ENCODE data around the gene NEDD4L. TPM values are rescaled to one million over a fixed set of nuclear protein-coding genes. Genes with fewer than 3 reads are reported as not detected.

Gene NEDD4L
- polyA plus RNA-seq, 1 donor (not counting 4 experiments of a cell fraction or from before 2014, with no cell fraction given) = 52.6 TPM

DNA sequence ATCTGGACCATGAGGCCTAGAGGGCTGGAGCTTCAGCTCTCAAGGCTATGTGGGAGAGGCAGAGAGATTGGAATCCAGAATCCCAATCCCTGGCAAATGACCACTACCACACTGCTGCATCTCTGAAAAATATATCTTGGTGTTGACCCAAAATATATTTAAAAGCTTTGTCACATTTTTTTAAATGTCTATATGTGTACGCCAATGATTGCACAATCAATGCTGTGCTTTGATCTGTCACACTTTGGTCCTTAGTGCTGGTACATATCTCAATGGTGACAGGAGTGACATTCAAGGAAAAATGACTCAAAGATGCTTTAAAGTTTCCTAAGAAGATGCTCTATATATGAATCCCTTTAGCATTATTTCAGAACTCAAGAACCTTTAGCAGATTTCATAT, 31.7 kb upstream of the NEDD4L start:
- Histone ChIP-seq H3K4me1 (ENCODE audit: control insufficient read depth, extremely low read depth, insufficient read depth, low read length) (peaks cover 14% of the 10 kb centered on the region), H3K27me3 (ENCODE audit: control insufficient read depth, extremely low read depth, insufficient read depth, low read length) (no peaks in the 10 kb centered on the region), H3K9me1 (ENCODE audit: control insufficient read depth, extremely low read depth, insufficient read depth, low read length) (no peaks in the 10 kb centered on the region), H3K4me2 (ENCODE audit: control insufficient read depth, extremely low read depth, insufficient read depth, low read depth, low read length) (no peak overlapping the region), H3K9me3 (ENCODE audit: control insufficient read depth, low read depth, low read length) (no peaks in the 10 kb centered on the region), H3K36me3 (ENCODE audit: control insufficient read depth in 2 of 2, extremely low read depth in 1 of 2, insufficient read depth in 2 of 2, low read length in 2 of 2) (no peaks in the 10 kb centered on the region), H3K9ac (ENCODE audit: control insufficient read depth, extremely low read depth, insufficient read depth, low read length) (no peak overlapping the region), H3K27ac (ENCODE audit: control insufficient read depth, insufficient read depth, low read length) (no peak overlapping the region), H4K20me1 (ENCODE audit: control insufficient read depth, extremely low read depth, insufficient read depth, low read length) (no peaks in the 10 kb centered on the region), H2AFZ (ENCODE audit: control insufficient read depth, low read length) (no peak overlapping the region), H3K4me3 (ENCODE audit: control insufficient read depth in 2 of 3, extremely low read depth in 1 of 3, insufficient read depth in 2 of 3, low read depth in 1 of 3, low read length in 3 of 3) (no peak overlapping the region), H3K79me2 (ENCODE audit: control insufficient read depth, insufficient read depth, low read length) (no peaks in the 10 kb centered on the region)
- no peak for DNase-seq (ENCODE audit: low read depth, low spot score)
- dilution Hi-C loops (cut with MboI; ENCODE audit: extremely low pct_ligation_motif_present, low sequenced_read_pairs) = no loop called here
- no peak for FAIRE-seq
- no peak for TF ChIP-seq CTCF (optimal IDR thresholded peaks at IDR 0.05 in 1 of 3, IDR thresholded peaks at IDR 0.05 in 1 of 3, conservative IDR thresholded peaks at IDR 0.05 in 1 of 3; ENCODE audit: extremely low read depth in 1 of 3, insufficient read depth in 2 of 3, low read length in 3 of 3)
- no peak for TF ChIP-seq EZH2 (IDR thresholded peaks at IDR 0.05; ENCODE audit: low read length)

DNA sequence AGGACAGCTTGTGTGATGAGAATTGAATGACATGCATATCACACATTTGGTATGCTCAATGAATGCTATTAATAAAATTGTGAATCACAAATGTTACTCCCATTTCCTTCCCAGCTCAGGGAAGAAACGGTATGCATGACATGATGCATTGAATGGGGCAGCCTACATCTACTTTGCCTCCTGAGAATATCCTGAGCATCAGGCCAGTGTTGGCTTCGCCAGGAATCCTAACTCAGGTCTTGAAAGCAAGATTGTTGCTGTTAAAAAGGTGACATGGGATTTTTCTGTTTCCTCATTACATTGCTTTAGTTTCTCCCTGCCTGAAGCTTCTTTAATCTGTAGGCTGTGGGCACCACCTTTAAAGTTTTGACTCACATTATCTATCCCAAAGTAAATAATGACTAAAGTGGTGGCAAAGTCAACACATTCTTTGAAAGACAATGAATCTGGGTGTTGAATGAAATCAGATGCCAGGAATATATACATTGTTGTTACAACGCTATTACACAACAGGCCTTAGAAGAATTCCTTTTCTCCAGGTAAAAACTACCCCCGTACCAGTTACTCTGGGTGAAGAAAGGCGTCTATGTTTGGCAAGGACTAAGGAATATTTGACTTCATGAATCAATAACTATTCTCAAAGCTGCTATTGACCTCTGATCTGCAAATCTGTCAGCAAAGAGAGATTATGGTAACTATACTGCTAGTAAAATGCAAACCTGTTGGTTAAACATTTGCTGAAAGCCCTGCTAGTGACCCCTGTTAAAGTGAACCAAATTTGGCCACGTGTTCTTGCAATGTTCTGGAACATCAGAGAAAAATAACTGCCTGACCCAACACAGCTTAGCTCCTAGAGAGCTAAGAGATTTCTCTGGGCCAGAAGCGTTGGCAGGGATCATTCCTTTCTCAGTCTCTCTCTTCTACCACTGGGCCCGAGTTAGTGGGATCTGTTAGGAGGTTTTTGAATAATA, 30.5 kb upstream of the NEDD4L start:
- Histone ChIP-seq H3K9me3 (ENCODE audit: control insufficient read depth, low read depth, low read length) (no peaks in the 10 kb centered on the region), H3K9ac (ENCODE audit: control insufficient read depth, extremely low read depth, insufficient read depth, low read length) (no peak overlapping the region), H3K4me1 (ENCODE audit: control insufficient read depth, extremely low read depth, insufficient read depth, low read length) (peaks cover 14% of the 10 kb centered on the region), H3K4me3 (ENCODE audit: control insufficient read depth in 2 of 3, extremely low read depth in 1 of 3, insufficient read depth in 2 of 3, low read depth in 1 of 3, low read length in 3 of 3) (no peak overlapping the region), H3K79me2 (ENCODE audit: control insufficient read depth, insufficient read depth, low read length) (no peaks in the 10 kb centered on the region), H3K9me1 (ENCODE audit: control insufficient read depth, extremely low read depth, insufficient read depth, low read length) (no peaks in the 10 kb centered on the region), H3K4me2 (ENCODE audit: control insufficient read depth, extremely low read depth, insufficient read depth, low read depth, low read length) (peak overlapping the region; percentile 40), H3K27me3 (ENCODE audit: control insufficient read depth, extremely low read depth, insufficient read depth, low read length) (no peaks in the 10 kb centered on the region), H2AFZ (ENCODE audit: control insufficient read depth, low read length) (no peak overlapping the region), H3K27ac (ENCODE audit: control insufficient read depth, insufficient read depth, low read length) (peak overlapping the region; percentile 44), H3K36me3 (ENCODE audit: control insufficient read depth in 2 of 2, extremely low read depth in 1 of 2, insufficient read depth in 2 of 2, low read length in 2 of 2) (no peaks in the 10 kb centered on the region), H4K20me1 (ENCODE audit: control insufficient read depth, extremely low read depth, insufficient read depth, low read length) (no peaks in the 10 kb centered on the region)
- FAIRE-seq (peak; percentile 88), DNase-seq (ENCODE audit: low read depth, low spot score) (no peak)
- no peak for TF ChIP-seq EZH2 (IDR thresholded peaks at IDR 0.05; ENCODE audit: low read length)
- no peak for TF ChIP-seq CTCF (optimal IDR thresholded peaks at IDR 0.05 in 1 of 3, IDR thresholded peaks at IDR 0.05 in 1 of 3, conservative IDR thresholded peaks at IDR 0.05 in 1 of 3; ENCODE audit: extremely low read depth in 1 of 3, insufficient read depth in 2 of 3, low read length in 3 of 3)
- dilution Hi-C loops (cut with MboI; ENCODE audit: extremely low pct_ligation_motif_present, low sequenced_read_pairs) = no loop called here

Measured in keratinocyte (primary cell).